Measurements from ENCODE around the gene CAPZB.

Gene CAPZB

GRCh38 chr1:19477284-19478249 lies 7.8 kb downstream of the CAPZB start:
- TF ChIP-seq, protein P1, sequence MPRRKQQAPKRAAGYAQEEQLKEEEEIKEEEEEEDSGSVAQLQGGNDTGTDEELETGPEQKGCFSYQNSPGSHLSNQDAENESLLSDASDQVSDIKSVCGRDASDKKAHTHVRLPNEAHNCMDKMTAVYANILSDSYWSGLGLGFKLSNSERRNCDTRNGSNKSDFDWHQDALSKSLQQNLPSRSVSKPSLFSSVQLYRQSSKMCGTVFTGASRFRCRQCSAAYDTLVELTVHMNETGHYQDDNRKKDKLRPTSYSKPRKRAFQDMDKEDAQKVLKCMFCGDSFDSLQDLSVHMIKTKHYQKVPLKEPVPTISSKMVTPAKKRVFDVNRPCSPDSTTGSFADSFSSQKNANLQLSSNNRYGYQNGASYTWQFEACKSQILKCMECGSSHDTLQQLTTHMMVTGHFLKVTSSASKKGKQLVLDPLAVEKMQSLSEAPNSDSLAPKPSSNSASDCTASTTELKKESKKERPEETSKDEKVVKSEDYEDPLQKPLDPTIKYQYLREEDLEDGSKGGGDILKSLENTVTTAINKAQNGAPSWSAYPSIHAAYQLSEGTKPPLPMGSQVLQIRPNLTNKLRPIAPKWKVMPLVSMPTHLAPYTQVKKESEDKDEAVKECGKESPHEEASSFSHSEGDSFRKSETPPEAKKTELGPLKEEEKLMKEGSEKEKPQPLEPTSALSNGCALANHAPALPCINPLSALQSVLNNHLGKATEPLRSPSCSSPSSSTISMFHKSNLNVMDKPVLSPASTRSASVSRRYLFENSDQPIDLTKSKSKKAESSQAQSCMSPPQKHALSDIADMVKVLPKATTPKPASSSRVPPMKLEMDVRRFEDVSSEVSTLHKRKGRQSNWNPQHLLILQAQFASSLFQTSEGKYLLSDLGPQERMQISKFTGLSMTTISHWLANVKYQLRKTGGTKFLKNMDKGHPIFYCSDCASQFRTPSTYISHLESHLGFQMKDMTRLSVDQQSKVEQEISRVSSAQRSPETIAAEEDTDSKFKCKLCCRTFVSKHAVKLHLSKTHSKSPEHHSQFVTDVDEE (CRISPR knock-in tag; IDR thresholded peaks at IDR 0.05) = no peak
- TF ChIP-seq PATZ1 (CRISPR knock-in tag; IDR thresholded peaks at IDR 0.05; ENCODE audit: borderline replicate concordance) (no peak), OSR1 (CRISPR knock-in tag; IDR thresholded peaks at IDR 0.05) (no peak), ZNF70 (CRISPR knock-in tag; IDR thresholded peaks at IDR 0.05) (no peak), BACH2 (CRISPR knock-in tag; IDR thresholded peaks at IDR 0.05; ENCODE audit: borderline replicate concordance) (no peak), ZC3H10 (CRISPR knock-in tag; IDR thresholded peaks at IDR 0.05) (no peak), ISL1 (CRISPR knock-in tag; IDR thresholded peaks at IDR 0.05) (no peak), ESRRG (CRISPR knock-in tag; IDR thresholded peaks at IDR 0.05) (no peak), ZNF8 (CRISPR knock-in tag; IDR thresholded peaks at IDR 0.05) (no peak), CSDC2 (CRISPR knock-in tag; IDR thresholded peaks at IDR 0.05) (no peak), TCF4 (CRISPR knock-in tag; IDR thresholded peaks at IDR 0.05; ENCODE audit: borderline replicate concordance) (no peak), CREB5 (CRISPR knock-in tag; IDR thresholded peaks at IDR 0.05; ENCODE audit: low read depth) (no peak), ZFP3 (CRISPR knock-in tag; IDR thresholded peaks at IDR 0.05) (no peak), PPARA (CRISPR knock-in tag; IDR thresholded peaks at IDR 0.05; ENCODE audit: borderline replicate concordance) (no peak), ZFP30 (CRISPR knock-in tag; IDR thresholded peaks at IDR 0.05) (no peak), ZNF565 (CRISPR knock-in tag; conservative IDR thresholded peaks at IDR 0.05; ENCODE audit: low read depth) (no peak), SNAI2 (CRISPR knock-in tag; IDR thresholded peaks at IDR 0.05) (no peak), TOX (CRISPR knock-in tag; IDR thresholded peaks at IDR 0.05; ENCODE audit: borderline replicate concordance) (no peak), RARB (CRISPR knock-in tag; IDR thresholded peaks at IDR 0.05) (no peak)
- TF ChIP-seq, protein P2, sequence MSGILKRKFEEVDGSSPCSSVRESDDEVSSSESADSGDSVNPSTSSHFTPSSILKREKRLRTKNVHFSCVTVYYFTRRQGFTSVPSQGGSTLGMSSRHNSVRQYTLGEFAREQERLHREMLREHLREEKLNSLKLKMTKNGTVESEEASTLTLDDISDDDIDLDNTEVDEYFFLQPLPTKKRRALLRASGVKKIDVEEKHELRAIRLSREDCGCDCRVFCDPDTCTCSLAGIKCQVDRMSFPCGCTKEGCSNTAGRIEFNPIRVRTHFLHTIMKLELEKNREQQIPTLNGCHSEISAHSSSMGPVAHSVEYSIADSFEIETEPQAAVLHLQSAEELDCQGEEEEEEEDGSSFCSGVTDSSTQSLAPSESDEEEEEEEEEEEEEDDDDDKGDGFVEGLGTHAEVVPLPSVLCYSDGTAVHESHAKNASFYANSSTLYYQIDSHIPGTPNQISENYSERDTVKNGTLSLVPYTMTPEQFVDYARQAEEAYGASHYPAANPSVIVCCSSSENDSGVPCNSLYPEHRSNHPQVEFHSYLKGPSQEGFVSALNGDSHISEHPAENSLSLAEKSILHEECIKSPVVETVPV (CRISPR knock-in tag; IDR thresholded peaks at IDR 0.05) = no peak
- no peak for ATAC-seq

DNA sequence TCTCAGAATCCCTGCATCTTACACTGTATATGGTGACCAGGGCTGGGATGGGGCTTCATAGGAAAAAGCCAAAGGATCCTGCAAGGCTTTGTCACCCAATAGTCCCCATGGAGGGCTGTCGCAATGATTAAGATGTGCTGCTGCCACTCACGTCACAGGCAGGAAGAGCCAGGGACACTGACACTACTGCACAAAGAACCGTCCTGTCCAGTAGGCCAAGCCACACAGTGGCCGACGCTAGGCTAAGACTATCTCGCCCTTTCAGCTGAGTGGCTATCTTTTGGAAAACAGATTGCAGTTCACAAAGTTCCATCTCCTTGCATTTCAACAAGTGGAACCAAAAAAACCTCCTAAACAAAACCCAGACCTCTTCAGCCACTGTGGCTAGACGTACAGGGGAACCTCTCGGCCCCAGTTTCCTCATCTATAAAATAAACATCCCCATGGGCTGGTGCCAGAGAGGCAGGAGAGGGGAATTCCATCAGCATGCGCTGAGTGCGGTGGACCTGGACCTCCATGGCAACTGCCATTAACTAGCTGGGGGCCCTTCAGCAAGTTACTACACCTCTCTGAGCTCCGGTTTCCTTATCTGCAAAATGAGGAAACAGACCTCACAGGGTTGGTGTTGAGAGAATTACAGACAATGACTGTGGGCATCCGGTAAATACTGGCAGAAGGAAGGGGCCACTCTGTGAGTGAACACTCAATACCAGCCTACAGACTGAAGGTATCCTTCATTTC lies 8.7 kb downstream of the CAPZB start:
- ATAC-seq = no peak
- TF ChIP-seq, protein P1 (CRISPR knock-in tag; IDR thresholded peaks at IDR 0.05) = no peak
- TF ChIP-seq TCF4 (CRISPR knock-in tag; IDR thresholded peaks at IDR 0.05; ENCODE audit: borderline replicate concordance) (no peak), ESRRG (CRISPR knock-in tag; IDR thresholded peaks at IDR 0.05) (no peak), ZFP30 (CRISPR knock-in tag; IDR thresholded peaks at IDR 0.05) (no peak), CSDC2 (CRISPR knock-in tag; IDR thresholded peaks at IDR 0.05) (no peak)

Data from SK-N-SH treated with all-trans-retinoic acid at 6 μM for 48 hours (cell line).